WTC11 (cell line): Measurements from ENCODE around the gene NCKAP5. TPM values are rescaled to one million over a fixed set of nuclear protein-coding genes. Genes with fewer than 3 reads are reported as not detected.

Source experiments
- ATAC-seq: fragments of 200-7000 bp; cut with Tn5 transposase; 2 replicates; pipeline ENCODE4 v1.10.0; 2021; ENCODE audit warnings: mild to moderate bottlenecking, moderate library complexity
- CTCF ChIA-PET: fragments of 300-600 bp; sonication (Branson Sonifier 250); formaldehyde crosslinking; loops from one replicate; lab custom pipeline; 2021; ENCODE audit warnings: antibody characterized with exemption; lab: Charles Lee
- POLR2A ChIA-PET: fragments of 350-600 bp; sonication (Branson Sonifier 250); formaldehyde crosslinking; loops from one replicate; lab custom pipeline; 2021; ENCODE audit warnings: antibody characterized with exemption; lab: Charles Lee
- DNase-seq: peaks from one replicate; pipeline ENCODE4 v3.0.0; 2021; ENCODE audit warnings: low spot score
- H3K27ac Mint-ChIP-seq: 2 replicates; pipeline ENCODE4 v1.8.0; 2021; ENCODE audit warnings: mixed read lengths
- H3K27me3 Mint-ChIP-seq: 2 replicates; pipeline ENCODE4 v1.8.0; 2021; ENCODE audit warnings: low read depth, mild to moderate bottlenecking, moderate library complexity, mixed read lengths
- H3K36me3 Mint-ChIP-seq: 2 replicates; pipeline ENCODE4 v1.8.0; 2021; ENCODE audit warnings: mixed read lengths
- H3K4me1 Mint-ChIP-seq: 2 replicates; pipeline ENCODE4 v1.8.0; 2022; ENCODE audit warnings: mixed read lengths
- H3K4me3 Mint-ChIP-seq: 2 replicates; pipeline ENCODE4 v1.8.0; 2021; ENCODE audit warnings: mild to moderate bottlenecking, moderate library complexity, mixed read lengths
- H3K9me3 Mint-ChIP-seq: 2 replicates; pipeline ENCODE4 v1.8.0; 2021; ENCODE audit warnings: mixed read lengths
- CREM ChIP-seq: sonication (generic); formaldehyde crosslinking; IDR thresholded peaks from 2 replicates; pipeline ENCODE4 v1.8.1; 2022; ENCODE audit warnings: mild to moderate bottlenecking, missing genetic modification reagents, moderate library complexity
- FOXJ3 ChIP-seq: sonication (generic); formaldehyde crosslinking; IDR thresholded peaks from 2 replicates; pipeline ENCODE4 v1.9.0; 2021; ENCODE audit warnings: missing genetic modification reagents, mild to moderate bottlenecking, borderline replicate concordance
- GABPB1 ChIP-seq: sonication (generic); formaldehyde crosslinking; IDR thresholded peaks from 2 replicates; pipeline ENCODE4 v1.8.1; 2023; ENCODE audit warnings: mild to moderate bottlenecking, missing genetic modification reagents
- IRF2 ChIP-seq: sonication (generic); formaldehyde crosslinking; IDR thresholded peaks from 2 replicates; pipeline ENCODE4 v1.8.0; 2022; ENCODE audit warnings: low read depth, missing genetic modification reagents, borderline replicate concordance
- KAT7 ChIP-seq: sonication (generic); formaldehyde crosslinking; IDR thresholded peaks from 2 replicates; pipeline ENCODE4 v1.8.1; 2023; ENCODE audit warnings: missing genetic modification reagents, mild to moderate bottlenecking, borderline replicate concordance
- MXD4 ChIP-seq: fragments of 250-450 bp; sonication (Bioruptor Pico); IDR thresholded peaks from 2 replicates; pipeline ENCODE4 v1.8.0; 2021; ENCODE audit warnings: mild to moderate bottlenecking, moderate library complexity, borderline replicate concordance
- OVOL2 ChIP-seq: fragments of 250-450 bp; sonication (Bioruptor Pico); IDR thresholded peaks from 2 replicates; pipeline ENCODE4 v1.9.0; 2021; ENCODE audit warnings: mild to moderate bottlenecking, borderline replicate concordance
- SMAD3 ChIP-seq: sonication (generic); formaldehyde crosslinking; IDR thresholded peaks from 2 replicates; pipeline ENCODE4 v1.8.0; 2022; ENCODE audit warnings: missing genetic modification reagents, mild to moderate bottlenecking, borderline replicate concordance
- TCF7 ChIP-seq: sonication (generic); formaldehyde crosslinking; IDR thresholded peaks from 2 replicates; pipeline ENCODE4 v1.8.0; 2022; ENCODE audit warnings: mild to moderate bottlenecking, low read depth, missing genetic modification reagents, moderate library complexity
- ZNF138 ChIP-seq: sonication (generic); formaldehyde crosslinking; conservative IDR thresholded peaks from 2 replicates; pipeline ENCODE4 v1.8.1; 2022; ENCODE audit warnings: mild to moderate bottlenecking, moderate library complexity, missing genetic modification reagents
- ZNF317 ChIP-seq: sonication (generic); formaldehyde crosslinking; IDR thresholded peaks from 2 replicates; pipeline ENCODE4 v1.8.1; 2023; ENCODE audit warnings: low read depth, mild to moderate bottlenecking, moderate library complexity, missing genetic modification reagents, borderline replicate concordance
- ZNF425 ChIP-seq: fragments of 250-450 bp; sonication (Bioruptor Pico); conservative IDR thresholded peaks from 2 replicates; pipeline ENCODE4 v1.9.0; 2021; ENCODE audit warnings: mild to moderate bottlenecking
- total RNA-seq: library from RNA; stranded (reverse); gene quantifications from 3 replicates; pipeline ENCODE4 v1.2.3, GENCODE V29; 2021
- TF ChIP-seq, protein P1 (sequence below): fragments of 250-450 bp; sonication (Bioruptor Pico); IDR thresholded peaks from 2 replicates; pipeline ENCODE4 v1.9.0; 2021; ENCODE audit warnings: moderate library complexity, mild to moderate bottlenecking, inconsistent platforms, borderline replicate concordance
- TF ChIP-seq, protein P2 (sequence below): sonication (generic); formaldehyde crosslinking; IDR thresholded peaks from 2 replicates; pipeline ENCODE4 v1.8.1; 2023; ENCODE audit warnings: mild to moderate bottlenecking, missing genetic modification reagents
- TF ChIP-seq, protein P3 (sequence below): sonication (generic); formaldehyde crosslinking; IDR thresholded peaks from 2 replicates; pipeline ENCODE4 v1.8.1; 2022; ENCODE audit warnings: missing genetic modification reagents, borderline replicate concordance
- TF ChIP-seq, protein P4 (sequence below): sonication (generic); formaldehyde crosslinking; IDR thresholded peaks from 2 replicates; pipeline ENCODE4 v1.8.0; 2023; ENCODE audit warnings: mild to moderate bottlenecking, missing genetic modification reagents
- TF ChIP-seq, protein P5 (sequence below): sonication (generic); formaldehyde crosslinking; IDR thresholded peaks from 2 replicates; pipeline ENCODE4 v1.8.1; 2022; ENCODE audit warnings: low read depth, mild to moderate bottlenecking, moderate library complexity, missing genetic modification reagents, borderline replicate concordance
- TF ChIP-seq, protein P6 (sequence below): sonication (generic); formaldehyde crosslinking; IDR thresholded peaks from 2 replicates; pipeline ENCODE4 v1.8.1; 2022; ENCODE audit warnings: mild to moderate bottlenecking, missing genetic modification reagents, moderate library complexity, borderline replicate concordance

NCKAP5 gene
- total RNA-seq, 1 experiment from 2014 or later = 0.55 TPM

GRCh38 chr2:133606616-133607015, 38.4 kb upstream of the NCKAP5 start:
- no peak for ATAC-seq
- Mint-ChIP-seq H3K9me3 (no peaks in the 10 kb centered on the region), H3K4me1 (peaks cover 22% of the 10 kb centered on the region), H3K4me3 (no peak overlapping the region), H3K27ac (no peak overlapping the region), H3K36me3 (no peaks in the 10 kb centered on the region)
- POLR2A ChIA-PET = interaction anchor here (0.6 to 1.0 kb wide), 2 partner anchors 9 to 19 kb away, joined by 3 to 6 read pairs; no protein-coding TSS in a partner anchor
- TF ChIP-seq KAT7 (CRISPR knock-in tag) = no peak
- TF ChIP-seq, protein P1, sequence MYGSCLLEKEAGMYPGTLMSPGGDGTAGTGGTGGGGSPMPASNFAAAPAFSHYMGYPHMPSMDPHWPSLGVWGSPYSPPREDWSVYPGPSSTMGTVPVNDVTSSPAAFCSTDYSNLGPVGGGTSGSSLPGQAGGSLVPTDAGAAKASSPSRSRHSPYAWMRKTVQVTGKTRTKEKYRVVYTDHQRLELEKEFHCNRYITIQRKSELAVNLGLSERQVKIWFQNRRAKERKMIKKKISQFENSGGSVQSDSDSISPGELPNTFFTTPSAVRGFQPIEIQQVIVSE (CRISPR knock-in tag) = no peak
- TF ChIP-seq, protein P2, sequence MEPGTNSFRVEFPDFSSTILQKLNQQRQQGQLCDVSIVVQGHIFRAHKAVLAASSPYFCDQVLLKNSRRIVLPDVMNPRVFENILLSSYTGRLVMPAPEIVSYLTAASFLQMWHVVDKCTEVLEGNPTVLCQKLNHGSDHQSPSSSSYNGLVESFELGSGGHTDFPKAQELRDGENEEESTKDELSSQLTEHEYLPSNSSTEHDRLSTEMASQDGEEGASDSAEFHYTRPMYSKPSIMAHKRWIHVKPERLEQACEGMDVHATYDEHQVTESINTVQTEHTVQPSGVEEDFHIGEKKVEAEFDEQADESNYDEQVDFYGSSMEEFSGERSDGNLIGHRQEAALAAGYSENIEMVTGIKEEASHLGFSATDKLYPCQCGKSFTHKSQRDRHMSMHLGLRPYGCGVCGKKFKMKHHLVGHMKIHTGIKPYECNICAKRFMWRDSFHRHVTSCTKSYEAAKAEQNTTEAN (CRISPR knock-in tag) = no peak
- no peak for TF ChIP-seq GABPB1 (CRISPR knock-in tag)
- TF ChIP-seq FOXJ3 (CRISPR knock-in tag) = no peak
- TF ChIP-seq CREM (CRISPR knock-in tag) = no peak
- TF ChIP-seq OVOL2 (CRISPR knock-in tag) = no peak
- TF ChIP-seq, protein P3, sequence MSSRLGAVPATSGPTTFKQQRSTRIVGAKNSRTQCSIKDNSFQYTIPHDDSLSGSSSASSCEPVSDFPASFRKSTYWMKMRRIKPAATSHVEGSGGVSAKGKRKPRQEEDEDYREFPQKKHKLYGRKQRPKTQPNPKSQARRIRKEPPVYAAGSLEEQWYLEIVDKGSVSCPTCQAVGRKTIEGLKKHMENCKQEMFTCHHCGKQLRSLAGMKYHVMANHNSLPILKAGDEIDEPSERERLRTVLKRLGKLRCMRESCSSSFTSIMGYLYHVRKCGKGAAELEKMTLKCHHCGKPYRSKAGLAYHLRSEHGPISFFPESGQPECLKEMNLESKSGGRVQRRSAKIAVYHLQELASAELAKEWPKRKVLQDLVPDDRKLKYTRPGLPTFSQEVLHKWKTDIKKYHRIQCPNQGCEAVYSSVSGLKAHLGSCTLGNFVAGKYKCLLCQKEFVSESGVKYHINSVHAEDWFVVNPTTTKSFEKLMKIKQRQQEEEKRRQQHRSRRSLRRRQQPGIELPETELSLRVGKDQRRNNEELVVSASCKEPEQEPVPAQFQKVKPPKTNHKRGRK = no peak
- no peak for TF ChIP-seq IRF2 (CRISPR knock-in tag)
- no peak for TF ChIP-seq MXD4 (CRISPR knock-in tag)
- TF ChIP-seq ZNF138 (CRISPR knock-in tag) = no peak
- TF ChIP-seq ZNF425 (CRISPR knock-in tag) = no peak
- no peak for TF ChIP-seq TCF7 (CRISPR knock-in tag)
- TF ChIP-seq, protein P4, sequence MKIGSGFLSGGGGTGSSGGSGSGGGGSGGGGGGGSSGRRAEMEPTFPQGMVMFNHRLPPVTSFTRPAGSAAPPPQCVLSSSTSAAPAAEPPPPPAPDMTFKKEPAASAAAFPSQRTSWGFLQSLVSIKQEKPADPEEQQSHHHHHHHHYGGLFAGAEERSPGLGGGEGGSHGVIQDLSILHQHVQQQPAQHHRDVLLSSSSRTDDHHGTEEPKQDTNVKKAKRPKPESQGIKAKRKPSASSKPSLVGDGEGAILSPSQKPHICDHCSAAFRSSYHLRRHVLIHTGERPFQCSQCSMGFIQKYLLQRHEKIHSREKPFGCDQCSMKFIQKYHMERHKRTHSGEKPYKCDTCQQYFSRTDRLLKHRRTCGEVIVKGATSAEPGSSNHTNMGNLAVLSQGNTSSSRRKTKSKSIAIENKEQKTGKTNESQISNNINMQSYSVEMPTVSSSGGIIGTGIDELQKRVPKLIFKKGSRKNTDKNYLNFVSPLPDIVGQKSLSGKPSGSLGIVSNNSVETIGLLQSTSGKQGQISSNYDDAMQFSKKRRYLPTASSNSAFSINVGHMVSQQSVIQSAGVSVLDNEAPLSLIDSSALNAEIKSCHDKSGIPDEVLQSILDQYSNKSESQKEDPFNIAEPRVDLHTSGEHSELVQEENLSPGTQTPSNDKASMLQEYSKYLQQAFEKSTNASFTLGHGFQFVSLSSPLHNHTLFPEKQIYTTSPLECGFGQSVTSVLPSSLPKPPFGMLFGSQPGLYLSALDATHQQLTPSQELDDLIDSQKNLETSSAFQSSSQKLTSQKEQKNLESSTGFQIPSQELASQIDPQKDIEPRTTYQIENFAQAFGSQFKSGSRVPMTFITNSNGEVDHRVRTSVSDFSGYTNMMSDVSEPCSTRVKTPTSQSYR = no peak
- TF ChIP-seq, all 79 proteins: peak for 0
- no peaks in the 10 kb centered on the region for H3K27me3 Mint-ChIP-seq
- CTCF ChIA-PET = no interaction called here
- DNase-seq = no peak

- CTCF ChIA-PET = no interaction called here
- DNase-seq = no peak
- Mint-ChIP-seq H3K9me3 (no peaks in the 10 kb centered on the region), H3K4me1 (peaks cover 15% of the 10 kb centered on the region), H3K27me3 (no peaks in the 10 kb centered on the region; the same call in 1 of the 2 replicates), H3K36me3 (no peaks in the 10 kb centered on the region), H3K27ac (no peak overlapping the region), H3K4me3 (no peak overlapping the region)
- ATAC-seq = no peak
- POLR2A ChIA-PET = no interaction called here
- TF ChIP-seq, protein P5, sequence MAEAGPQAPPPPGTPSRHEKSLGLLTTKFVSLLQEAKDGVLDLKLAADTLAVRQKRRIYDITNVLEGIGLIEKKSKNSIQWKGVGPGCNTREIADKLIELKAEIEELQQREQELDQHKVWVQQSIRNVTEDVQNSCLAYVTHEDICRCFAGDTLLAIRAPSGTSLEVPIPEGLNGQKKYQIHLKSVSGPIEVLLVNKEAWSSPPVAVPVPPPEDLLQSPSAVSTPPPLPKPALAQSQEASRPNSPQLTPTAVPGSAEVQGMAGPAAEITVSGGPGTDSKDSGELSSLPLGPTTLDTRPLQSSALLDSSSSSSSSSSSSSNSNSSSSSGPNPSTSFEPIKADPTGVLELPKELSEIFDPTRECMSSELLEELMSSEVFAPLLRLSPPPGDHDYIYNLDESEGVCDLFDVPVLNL (CRISPR knock-in tag) = no peak
- TF ChIP-seq, protein P4 = no peak
- no peak for TF ChIP-seq SMAD3
- TF ChIP-seq, protein P6, sequence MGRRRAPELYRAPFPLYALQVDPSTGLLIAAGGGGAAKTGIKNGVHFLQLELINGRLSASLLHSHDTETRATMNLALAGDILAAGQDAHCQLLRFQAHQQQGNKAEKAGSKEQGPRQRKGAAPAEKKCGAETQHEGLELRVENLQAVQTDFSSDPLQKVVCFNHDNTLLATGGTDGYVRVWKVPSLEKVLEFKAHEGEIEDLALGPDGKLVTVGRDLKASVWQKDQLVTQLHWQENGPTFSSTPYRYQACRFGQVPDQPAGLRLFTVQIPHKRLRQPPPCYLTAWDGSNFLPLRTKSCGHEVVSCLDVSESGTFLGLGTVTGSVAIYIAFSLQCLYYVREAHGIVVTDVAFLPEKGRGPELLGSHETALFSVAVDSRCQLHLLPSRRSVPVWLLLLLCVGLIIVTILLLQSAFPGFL = no peak
- no peak for TF ChIP-seq ZNF317
These were observed 37.5 kb upstream of the NCKAP5 start for GRCh38 chr2:133605766-133606137.
